NOMO-1 treated with dmso at 0.1 percent for 144 hours (cell line): Measurements from ENCODE around the gene SLC38A8.

Experiments
- DNase-seq: peaks from one replicate; lab custom pipeline; 2025; ENCODE audit not compliant: unreplicated experiment; lab: John Stamatoyannopoulos, UW

SLC38A8 gene

DNA sequence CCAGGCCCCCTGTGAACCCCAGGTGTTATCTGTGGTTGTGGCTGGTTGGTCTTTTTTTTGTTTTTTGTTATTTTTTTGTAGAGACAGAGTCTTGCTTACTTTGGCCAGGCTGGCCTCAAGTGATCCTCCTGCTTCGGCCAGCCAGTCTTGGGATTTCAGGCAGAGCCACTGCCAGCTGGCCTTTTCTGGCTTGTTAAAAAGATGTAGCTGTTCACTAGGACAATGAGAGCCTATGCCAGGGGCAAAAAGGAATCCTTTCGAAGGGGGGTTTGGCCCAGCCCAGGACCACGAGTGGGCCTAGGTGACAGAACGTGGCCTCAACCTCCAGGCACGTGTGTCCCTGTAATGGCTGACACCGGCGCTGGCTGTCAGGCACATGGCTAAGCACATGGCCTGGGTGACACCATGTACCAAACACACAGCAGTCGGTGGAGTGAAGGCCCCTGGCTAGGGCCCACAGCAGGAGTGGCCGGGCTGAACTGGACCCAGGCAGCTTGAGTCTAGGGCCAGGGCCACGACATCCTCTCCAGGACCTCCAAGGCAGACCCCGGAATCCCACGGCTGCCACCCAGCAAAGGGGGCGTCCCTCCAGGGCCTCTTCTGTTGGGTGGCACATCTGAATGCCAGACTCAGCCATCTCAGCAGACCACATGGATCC, 6.9 kb upstream of the SLC38A8 start:
- DNase-seq = no peak

DNA sequence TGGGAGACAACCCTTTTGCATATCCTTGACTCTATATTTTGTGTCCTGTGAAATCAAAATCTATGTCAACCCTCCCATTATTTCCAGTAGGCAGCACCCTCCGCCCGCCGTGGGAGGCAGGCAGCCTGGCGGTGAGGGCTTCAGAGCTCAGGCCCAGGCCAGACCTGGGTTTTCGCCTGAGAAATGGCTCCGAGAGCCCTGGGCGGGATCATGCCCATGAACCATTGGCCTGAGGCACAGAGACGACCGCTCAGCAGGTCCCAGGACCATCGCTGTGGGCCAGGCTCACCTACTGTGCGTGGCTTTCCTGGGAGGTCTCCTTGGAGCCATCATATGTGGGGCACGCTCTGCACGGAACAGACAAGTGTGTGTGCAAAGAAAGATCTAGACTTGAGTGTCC, 6.3 kb upstream of the SLC38A8 start:
- DNase-seq = no peak

DNA sequence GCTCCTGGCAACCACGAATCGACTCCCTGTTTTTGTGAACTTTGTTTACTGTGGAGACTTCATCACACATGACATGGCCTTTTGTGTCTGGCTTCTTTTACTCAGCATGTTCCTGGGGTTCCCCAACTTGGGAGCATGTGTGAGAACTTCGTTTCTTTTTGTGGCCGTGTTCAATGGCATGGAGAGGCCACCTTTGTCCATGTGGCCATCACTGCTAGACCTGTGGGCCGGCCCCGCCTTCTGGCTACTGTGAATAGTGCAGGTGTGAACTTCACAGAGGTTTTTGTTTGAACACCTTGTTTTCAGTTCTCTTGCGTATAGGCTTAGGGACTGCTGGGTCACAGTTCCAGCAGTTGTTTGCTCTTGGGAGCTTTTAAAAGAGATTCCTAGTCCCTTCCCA, 5.7 kb upstream of the SLC38A8 start:
- DNase-seq = no peak

DNA sequence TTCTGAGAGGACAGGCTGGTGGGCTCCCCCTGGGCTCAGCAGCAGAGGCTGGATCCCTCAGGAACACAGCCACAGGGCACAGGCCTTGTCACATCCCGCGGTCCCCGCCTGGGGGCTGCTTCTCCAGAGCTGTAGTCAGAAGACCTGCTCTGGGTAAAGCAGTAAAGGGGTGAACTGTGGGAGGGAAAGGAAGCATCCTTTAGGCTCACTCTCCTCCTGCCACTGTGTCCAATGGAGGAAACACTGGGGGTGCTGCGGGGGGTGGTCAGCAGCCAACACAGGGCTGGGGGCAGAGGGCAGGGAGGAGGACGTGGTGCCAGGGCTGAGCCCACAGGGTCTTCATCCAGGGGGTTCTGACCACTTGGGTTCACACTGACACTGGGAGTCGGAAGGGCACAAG, 5.0 kb upstream of the SLC38A8 start:
- no peak for DNase-seq

DNA sequence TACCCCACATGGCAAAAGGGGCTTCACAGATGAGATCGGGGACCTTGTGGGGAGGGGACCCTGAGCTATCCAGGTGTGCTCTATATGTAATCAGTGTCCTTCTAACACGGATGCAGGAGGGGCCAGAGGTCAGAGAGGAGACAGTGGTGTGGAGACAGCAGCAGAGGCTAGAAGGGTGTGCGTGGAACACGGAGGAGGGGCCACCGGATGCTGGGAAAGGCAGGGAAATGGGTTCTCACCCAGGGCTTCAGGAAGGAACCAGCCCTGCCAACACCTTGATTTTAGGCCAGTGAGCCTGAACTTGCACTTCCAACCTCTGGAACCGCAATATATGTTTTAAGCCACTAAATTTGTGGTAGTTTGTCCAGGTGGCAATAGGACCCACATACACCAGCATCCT, 4.6 kb upstream of the SLC38A8 start:
- no peak for DNase-seq

DNA sequence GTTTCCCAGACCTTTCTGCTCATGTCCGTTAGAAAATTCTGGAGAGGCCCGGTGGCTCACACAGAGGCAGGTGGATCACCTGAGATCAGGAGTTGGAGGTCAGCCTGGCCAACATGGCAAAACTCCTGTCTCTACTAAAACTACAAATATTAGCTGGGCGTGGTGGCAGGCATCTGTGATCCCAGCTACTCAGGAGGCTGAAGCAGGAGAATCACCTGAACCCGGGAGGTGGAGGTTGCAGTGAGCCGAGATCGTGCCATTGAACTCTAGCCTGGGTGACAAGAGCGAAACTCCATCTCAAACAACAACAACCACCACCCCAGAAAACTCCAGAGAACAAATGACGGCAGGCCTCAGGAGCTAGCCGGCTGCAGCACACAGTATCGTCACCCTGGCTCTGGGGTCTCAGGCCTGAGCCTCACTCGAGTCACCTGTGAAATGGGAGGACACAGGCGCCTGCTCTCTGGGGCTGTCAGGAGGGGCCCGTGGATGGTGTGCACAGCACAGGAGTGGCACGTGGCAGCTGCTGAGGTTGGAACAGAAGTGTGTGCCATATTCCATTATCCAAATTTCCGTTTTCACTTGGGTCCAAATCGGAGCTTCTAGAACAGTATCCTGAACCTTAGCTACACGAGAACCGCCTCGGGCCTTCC, 3.3 kb upstream of the SLC38A8 start:
- DNase-seq = no peak

DNA sequence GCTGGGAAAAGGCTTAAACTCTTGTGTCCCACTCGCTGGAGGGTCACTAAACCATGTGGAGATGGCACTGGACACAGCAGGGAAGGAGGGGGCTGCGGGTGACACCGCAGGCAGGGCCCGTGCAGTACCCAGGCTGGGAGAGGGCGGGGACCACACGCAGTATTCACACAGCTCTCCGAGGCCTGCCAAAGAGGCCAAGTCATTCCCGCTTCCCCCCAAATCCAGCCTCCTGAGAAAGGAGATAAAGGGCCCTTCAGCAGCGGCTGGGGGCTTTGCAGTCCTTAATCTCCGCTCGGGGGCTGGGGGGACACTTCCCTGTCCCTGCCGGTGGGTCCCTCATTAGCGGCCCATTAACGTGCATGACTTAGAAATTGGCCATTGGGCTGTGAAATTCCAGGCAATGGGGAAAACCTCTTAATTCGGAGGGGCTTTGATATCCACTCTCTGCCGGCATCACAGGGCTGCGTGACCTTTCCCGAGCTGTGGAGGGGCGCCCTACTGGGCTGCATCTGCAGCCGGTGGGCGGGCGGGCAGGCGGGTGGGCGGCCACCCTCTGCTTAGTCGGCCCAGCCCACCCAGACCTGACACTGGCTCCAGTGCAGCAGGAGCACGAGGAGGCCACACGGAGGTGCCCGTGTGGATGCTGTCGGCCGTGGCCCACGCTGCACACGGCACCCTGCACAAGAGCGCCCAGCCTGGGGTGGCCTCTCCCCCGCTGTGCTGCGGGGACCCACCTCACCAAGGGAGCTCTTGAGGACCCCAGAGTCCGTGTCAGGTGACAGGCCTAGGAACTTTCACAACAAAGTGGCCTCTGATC, 2.6 kb upstream of the SLC38A8 start:
- no peak for DNase-seq

DNA sequence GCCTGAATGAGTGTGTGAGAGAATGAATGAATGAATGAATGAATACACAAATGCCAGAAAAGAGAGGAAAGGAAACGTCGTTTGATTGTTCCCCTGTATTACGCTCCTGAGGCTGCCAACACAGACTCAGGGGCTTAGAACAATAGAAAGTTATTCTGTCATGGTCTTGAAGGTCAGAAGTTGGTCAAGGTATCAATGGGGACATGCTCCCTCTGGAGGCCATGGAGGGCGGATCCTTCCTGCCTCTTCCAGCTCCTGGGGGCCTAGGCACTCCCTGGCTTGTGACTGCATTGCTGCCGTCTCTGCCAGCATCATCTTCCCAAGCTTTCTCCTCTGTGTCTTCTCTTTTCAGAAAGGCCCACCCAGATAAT, 1.5 kb upstream of the SLC38A8 start:
- peak; percentile 2 for DNase-seq

DNA sequence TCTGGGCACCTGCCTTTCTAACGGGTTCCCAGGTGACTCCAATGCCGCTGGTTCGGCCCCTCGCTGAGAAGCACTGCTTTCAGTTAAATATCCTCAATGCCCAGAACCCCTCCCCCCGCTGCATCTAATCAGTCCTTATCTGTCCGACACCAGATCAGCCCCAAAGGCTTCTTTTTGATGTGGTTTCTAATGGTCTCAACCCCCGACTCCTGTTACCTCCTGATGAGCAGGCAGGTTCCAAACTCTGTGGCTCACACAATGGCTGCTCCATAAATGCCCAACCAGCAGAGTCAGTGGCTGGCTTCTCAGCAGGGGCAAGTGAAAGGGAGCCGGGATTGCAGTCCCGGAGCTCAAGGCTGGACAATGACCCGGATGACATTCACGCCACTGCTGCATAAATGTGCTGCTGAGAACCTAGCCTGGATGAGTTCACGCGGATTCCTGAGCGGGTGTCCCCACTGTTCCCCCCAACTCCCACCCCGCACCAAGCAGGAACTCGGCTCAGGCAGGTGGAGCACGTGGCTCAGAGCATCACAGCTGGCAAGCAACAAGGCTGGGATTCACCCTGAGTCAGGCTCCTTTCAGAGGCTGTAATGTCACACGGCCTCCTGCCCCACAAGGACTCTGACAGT, 1.0 kb upstream of the SLC38A8 start:
- no peak for DNase-seq

DNA sequence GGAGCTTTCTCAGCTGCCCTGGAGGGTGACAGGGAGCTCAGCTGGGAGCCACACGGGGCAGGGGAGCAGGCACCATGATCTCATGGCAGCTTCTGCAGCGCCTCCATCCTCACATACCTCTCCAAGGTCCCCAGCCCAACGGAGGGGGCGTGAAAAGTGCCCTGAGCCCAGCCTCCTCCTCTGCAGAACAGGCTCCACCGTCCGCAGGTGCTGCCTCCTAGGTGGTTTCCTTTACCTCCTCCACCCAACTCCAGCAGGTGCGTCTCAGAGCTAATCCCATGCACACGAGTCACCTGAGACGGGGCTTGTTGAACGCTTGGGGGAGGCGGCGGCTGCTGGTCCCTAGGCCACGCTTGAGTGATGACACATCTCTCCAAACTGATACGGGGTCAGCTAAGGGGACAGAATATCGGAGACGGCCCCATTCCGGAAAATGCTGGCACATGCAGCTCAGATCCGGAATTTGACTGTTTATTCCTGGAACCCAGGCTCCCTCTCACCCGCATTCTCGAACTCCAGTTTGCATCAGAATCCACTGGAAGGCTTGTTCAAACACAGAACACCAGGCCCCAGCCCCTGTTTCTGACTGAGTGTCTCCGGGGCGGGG, 387 bp upstream of the SLC38A8 start:
- no peak for DNase-seq

DNA sequence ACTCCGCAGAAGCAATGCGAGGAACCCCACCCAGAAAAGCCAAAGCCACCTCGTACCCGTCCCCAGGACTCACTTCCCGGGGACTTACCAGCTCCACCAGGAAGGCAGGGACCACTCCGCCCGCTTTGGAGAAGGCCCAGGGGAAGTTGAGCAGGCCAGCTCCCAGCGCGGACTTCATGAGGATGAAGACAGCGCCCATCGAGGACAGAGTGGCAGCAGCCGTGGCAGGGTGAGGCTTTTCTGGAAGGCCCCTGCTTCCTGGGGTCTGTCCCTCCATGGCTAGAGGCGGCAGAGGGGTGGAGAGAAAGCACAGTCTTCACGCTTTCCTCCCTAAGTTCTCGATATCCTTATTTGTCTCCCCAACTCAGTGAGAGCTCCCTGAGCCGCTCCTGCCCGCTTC, 714 bp downstream of the SLC38A8 start:
- DNase-seq = no peak

DNA sequence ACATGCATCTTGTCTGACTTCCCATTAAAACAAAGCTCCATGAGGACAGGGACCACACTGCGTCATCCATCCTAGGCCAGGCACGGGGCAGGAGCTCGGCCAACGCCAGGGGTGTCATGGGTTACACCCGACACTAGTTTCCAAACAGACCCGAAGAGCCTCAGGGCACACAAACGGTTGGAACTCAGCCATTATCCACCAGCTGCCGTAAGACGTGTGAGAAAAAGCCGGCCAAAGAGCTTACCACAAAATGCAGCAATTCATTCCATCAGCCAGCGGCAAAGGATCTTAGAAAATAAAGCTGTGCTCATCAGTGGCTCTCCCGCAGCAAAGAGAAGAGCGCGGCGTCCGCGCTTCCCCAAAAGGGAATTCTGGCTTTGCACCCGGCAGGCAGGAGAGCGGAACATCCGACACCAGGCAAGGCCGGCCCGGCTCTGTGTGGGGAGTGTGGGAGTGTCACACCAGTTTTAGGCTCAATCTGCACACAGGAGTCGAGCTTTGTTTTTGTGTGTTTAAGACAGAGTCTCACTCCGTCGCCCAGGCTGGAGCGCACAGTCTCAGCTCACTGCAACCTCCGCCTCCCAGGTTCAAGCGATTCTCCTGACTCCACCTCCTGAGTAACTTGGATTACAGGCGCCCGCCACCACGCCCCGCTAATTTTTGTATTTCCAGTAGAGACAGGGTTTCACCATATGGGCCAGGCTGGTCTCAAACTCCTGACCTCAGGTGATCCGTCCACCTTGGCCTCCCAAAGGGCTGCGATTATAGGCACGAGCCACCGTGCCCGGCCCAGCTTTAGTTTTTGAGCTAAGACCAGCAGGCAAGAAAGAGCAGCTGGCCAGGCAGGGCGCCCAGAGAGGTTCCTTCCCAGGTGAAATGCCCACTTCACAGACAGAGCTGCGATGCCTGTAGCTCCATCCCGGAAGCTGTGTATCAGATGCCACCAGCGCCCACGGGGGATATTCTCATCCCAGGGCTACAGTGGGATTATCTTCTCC, 1.5 kb downstream of the SLC38A8 start:
- DNase-seq = no peak

DNA sequence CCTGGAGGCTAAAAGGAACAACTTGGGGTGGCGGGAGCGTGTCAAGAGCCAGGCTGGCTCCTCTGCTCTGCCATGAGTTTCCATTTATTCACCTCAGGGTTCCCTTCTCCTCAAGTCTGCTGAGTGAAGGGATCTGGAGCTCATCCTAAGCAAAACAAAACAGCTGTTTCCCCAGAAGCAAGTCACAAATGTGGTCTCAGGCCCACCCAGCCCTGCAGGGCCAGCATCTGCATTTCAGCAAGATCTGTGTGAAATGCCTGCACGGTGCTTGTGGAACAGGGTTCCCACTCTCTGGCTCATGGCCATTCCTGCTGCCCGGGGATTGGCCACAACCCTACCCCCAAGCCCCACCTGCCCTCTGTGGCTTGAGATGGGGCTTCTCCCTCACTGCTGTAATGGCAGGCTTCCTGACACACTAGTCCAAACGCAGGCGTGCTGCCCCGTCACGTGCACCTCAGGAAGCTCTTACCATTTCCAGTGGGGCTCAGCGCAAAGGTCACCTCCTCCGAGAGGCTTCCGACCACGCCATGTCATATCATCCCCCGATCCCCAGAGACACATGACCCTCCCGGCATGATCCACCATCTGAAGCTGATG, 2.3 kb downstream of the SLC38A8 start:
- DNase-seq = no peak

DNA sequence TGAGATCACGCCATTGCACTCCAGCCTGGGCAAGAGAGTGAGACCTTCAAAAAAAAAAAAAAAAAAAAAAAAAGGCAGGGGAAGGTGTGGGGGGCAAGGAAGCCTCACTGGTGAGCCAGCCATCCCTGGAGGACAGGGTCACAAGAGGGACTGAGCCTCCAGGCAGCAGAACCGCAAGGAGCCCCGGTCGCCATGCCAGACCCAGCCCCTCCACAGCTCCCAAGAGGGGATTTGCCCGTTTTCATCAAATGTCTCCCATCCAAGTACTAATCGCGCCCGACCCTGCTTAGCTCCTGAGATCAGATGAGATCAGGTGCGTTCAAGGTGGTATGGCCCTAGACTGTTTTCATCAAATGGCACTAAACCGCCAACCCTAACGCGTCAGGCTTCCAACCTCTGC, 2.9 kb downstream of the SLC38A8 start:
- DNase-seq = no peak

DNA sequence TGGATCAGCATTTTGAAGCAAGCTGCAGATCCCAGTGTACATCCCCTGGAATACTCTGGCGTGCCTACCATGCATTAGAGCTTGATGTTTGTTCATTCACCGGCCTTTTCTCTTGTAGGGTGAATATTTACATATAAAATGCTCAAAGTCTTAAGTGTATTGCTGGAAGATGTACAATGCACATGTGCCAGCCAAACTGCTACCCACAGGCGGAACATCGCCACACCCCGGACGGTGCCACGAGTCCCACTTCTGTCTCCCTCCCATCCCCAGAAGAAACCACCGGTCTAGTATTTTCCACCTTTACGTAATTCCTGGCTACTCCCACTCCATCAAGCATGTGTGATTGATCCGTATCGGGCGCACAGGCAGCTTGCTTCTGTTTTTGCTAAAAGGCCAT, 4.1 kb downstream of the SLC38A8 start:
- DNase-seq = no peak

DNA sequence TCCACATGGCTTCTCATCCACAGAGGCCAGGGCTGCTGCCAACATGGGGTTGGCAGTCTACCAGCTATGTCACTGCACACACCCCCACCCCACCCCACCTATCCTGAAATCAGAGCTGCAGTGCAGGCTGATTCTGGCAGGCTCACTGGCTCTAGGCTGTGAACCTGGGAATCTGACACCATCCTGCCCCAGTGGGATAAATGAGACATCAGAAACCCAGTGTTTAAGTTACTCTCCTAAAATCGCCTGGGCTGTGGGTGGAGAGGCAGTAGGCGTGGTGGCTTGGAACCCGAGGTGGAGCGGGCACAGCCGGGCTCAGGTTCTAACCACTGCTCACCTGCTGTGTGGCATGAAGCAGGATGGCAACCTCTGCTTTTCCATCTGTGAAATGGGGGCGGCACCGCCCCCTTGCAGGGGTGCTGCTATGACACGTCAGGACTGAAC, 5.6 kb downstream of the SLC38A8 start:
- DNase-seq = no peak

DNA sequence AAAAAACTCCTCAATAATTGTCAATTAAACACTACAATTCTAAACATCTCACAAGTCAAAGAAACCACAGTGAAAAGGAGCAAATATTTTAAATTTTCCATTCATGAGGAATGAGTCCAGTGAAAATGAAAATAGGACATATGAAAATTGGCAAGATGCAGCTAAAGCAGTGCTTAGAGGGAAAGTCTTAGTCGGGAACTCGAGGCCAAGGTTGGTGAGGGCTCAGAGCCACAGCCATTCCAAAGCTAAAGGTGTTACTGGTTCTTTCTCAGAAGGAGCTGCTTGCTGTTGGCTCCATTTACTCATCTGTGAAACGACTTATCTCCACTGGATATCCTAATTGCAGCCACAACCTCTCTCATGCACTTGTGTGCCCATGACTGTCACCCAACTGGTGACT, 6.5 kb downstream of the SLC38A8 start:
- DNase-seq = no peak

DNA sequence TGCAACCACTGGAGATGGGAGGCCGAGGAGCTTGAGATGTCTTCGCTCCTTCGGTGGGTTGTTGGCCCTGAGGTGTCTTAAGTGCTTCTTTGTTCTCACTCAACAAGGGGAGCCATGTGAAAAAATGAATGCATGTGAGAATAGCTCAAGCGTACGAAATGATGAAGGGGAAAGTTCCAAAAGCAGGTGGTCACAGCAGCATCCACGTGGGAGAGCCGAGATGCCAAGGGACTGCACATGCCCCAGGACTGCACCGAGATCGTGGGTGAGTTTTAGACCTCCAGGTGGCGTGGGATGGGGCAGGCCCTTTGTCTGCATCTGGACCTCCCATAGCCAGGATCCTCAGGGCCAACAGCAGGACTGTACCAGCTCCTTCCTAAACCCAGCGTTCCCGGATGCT, 8.1 kb downstream of the SLC38A8 start:
- DNase-seq = no peak

DNA sequence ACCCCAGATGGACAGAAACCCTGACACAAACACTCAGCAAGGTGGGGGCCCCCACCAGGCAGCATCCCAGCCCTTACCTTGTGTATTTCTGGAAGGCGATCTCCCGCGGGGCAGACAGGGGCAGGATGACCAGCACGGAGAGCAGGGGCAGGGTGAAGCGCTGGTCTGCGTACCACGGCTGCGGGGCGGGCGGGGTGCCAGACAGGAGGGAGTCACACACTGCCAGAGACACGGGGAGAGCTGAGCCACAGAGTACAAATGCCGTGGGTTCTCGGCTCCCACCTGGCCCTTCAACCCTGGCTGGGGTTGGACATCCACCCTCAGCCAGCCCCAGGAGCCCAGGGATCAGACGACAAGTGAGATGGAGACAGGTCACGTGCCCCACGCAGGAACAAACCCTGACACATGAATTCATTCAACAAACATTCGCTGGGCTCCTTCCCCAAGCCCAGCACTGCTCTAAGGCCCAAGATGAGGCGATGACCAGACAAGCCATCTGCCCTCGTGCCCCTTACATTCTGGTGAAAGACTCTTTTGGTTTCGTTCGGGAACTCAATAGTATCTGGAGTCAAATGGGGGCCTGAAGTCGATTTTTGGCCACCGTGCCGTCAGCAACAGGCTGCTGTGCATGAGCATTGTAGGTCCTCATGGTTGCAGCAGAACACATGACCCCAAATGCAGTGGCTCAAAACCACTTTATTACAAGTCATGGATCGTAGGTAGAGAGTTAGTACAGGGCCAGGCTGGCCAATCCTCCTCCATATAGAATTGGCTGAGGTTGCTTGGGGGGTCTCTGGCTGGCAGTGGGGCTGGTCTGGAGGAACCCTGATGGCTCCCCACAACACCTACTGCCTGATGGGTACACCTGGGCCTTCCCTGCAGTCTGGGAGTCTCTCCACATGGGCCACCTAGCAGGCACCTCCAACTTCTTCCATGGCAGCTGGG, 9.1 kb downstream of the SLC38A8 start:
- DNase-seq = no peak
